MM.1S (cell line): ENCODE measurements around the gene LTBP3.

Experiments used
- DNase-seq: peaks from one replicate; pipeline ENCODE4 v3.0.0-alpha.2; 2015
- H2AFZ ChIP-seq: fragments of 300-600 bp; sonication (generic); 2 replicates; pipeline ENCODE4 v1.6.0; 2016; ENCODE audit warnings: antibody characterized with exemption, low read length
- H3F3A ChIP-seq: fragments of 300-600 bp; sonication (generic); 2 replicates; pipeline ENCODE4 v1.6.1; 2016; ENCODE audit warnings: mild to moderate bottlenecking, antibody characterized with exemption, low read length, moderate library complexity, mixed read lengths; ENCODE audit not compliant: insufficient read depth
- H3K27ac ChIP-seq: fragments of 300-600 bp; sonication (generic); 2 replicates; pipeline ENCODE4 v1.5.1; 2016; ENCODE audit warnings: mild to moderate bottlenecking, low read length
- H3K27me3 ChIP-seq: fragments of 300-600 bp; sonication (generic); replicated peaks from 2 replicates; pipeline ENCODE4 v1.6.0; 2016; ENCODE audit warnings: low read length; ENCODE audit not compliant: insufficient read depth
- H3K36me3 ChIP-seq: fragments of 300-600 bp; sonication (generic); replicated peaks from 2 replicates; pipeline ENCODE4 v1.6.1; 2016; ENCODE audit warnings: mild to moderate bottlenecking, low read length, mixed read lengths; ENCODE audit not compliant: insufficient read depth
- H3K4me1 ChIP-seq: fragments of 300-600 bp; sonication (generic); 2 replicates; pipeline ENCODE4 v1.6.1; 2016; ENCODE audit warnings: low read length, mixed read lengths
- H3K4me2 ChIP-seq: fragments of 300-600 bp; sonication (generic); 2 replicates; pipeline ENCODE4 v1.6.0; 2016; ENCODE audit warnings: low read depth, low read length
- H3K4me3 ChIP-seq: fragments of 300-600 bp; sonication (generic); 2 replicates; pipeline ENCODE4 v1.5.1; 2016; ENCODE audit warnings: low read length, mixed read lengths
- H3K79me2 ChIP-seq: fragments of 300-600 bp; sonication (generic); 2 replicates; pipeline ENCODE4 v1.6.1; 2016; ENCODE audit warnings: mixed run types, low read length, mixed read lengths
- H3K9ac ChIP-seq: fragments of 300-600 bp; sonication (generic); 2 replicates; pipeline ENCODE4 v1.6.1; 2016; ENCODE audit warnings: low read length, mixed read lengths
- H3K9me2 ChIP-seq: fragments of 300-600 bp; sonication (generic); replicated peaks from 2 replicates; pipeline ENCODE4 v1.6.1; 2016; ENCODE audit warnings: mild to moderate bottlenecking, low read length, mixed read lengths; ENCODE audit not compliant: insufficient read depth
- H3K9me3 ChIP-seq: fragments of 300-600 bp; sonication (generic); replicated peaks from 2 replicates; pipeline ENCODE4 v1.6.1; 2016; ENCODE audit warnings: mild to moderate bottlenecking, low read length, mixed read lengths; ENCODE audit not compliant: insufficient read depth
- H4K20me1 ChIP-seq: fragments of 300-600 bp; sonication (generic); 2 replicates; pipeline ENCODE4 v1.6.1; 2016; ENCODE audit warnings: mild to moderate bottlenecking, low read length, moderate library complexity, mixed read lengths; ENCODE audit not compliant: insufficient read depth
- EZH2 ChIP-seq: fragments of 300-600 bp; sonication (generic); optimal IDR thresholded peaks from 2 replicates; pipeline ENCODE3; 2017; ENCODE audit warnings: low read depth, mild to moderate bottlenecking, antibody characterized with exemption, low read length, mixed read lengths
- EZH2phosphoT487 ChIP-seq: fragments of 300-600 bp; sonication (generic); IDR thresholded peaks from 2 replicates; pipeline ENCODE4 v1.6.1; 2018; ENCODE audit warnings: antibody characterized with exemption, low read length
- TF ChIP-seq, protein P1 (sequence below): fragments of 300-600 bp; sonication (generic); IDR thresholded peaks from 2 replicates; pipeline ENCODE4 v1.5.1; 2016; ENCODE audit warnings: antibody characterized with exemption, low read length, mixed read lengths

LTBP3 gene

GRCh38 chr11:65599955-65600246 lies 41.7 kb upstream of the LTBP3 start:
- H3K4me1 ChIP-seq, result no peaks in the 10 kb centered on the region
- no peaks in the 10 kb centered on the region for H3K9me2 ChIP-seq
- H3F3A ChIP-seq, result no peaks in the 10 kb centered on the region
- no peaks in the 10 kb centered on the region for H3K79me2 ChIP-seq
- no peaks in the 10 kb centered on the region for H4K20me1 ChIP-seq
- no peaks in the 10 kb centered on the region for H3K27me3 ChIP-seq
- DNase-seq, result no peak
- H3K36me3 ChIP-seq, result no peaks in the 10 kb centered on the region
- H3K9ac ChIP-seq, result no peak overlapping the region
- no peak overlapping the region for H3K4me2 ChIP-seq
- no peak overlapping the region for H3K27ac ChIP-seq
- H2AFZ ChIP-seq, result no peak overlapping the region
- no peak overlapping the region for H3K4me3 ChIP-seq
- TF ChIP-seq EZH2 (no peak), EZH2phosphoT487 (no peak)
- TF ChIP-seq, protein P1, sequence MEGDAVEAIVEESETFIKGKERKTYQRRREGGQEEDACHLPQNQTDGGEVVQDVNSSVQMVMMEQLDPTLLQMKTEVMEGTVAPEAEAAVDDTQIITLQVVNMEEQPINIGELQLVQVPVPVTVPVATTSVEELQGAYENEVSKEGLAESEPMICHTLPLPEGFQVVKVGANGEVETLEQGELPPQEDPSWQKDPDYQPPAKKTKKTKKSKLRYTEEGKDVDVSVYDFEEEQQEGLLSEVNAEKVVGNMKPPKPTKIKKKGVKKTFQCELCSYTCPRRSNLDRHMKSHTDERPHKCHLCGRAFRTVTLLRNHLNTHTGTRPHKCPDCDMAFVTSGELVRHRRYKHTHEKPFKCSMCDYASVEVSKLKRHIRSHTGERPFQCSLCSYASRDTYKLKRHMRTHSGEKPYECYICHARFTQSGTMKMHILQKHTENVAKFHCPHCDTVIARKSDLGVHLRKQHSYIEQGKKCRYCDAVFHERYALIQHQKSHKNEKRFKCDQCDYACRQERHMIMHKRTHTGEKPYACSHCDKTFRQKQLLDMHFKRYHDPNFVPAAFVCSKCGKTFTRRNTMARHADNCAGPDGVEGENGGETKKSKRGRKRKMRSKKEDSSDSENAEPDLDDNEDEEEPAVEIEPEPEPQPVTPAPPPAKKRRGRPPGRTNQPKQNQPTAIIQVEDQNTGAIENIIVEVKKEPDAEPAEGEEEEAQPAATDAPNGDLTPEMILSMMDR, result no peak
- H3K9me3 ChIP-seq, result no peaks in the 10 kb centered on the region

DNA sequence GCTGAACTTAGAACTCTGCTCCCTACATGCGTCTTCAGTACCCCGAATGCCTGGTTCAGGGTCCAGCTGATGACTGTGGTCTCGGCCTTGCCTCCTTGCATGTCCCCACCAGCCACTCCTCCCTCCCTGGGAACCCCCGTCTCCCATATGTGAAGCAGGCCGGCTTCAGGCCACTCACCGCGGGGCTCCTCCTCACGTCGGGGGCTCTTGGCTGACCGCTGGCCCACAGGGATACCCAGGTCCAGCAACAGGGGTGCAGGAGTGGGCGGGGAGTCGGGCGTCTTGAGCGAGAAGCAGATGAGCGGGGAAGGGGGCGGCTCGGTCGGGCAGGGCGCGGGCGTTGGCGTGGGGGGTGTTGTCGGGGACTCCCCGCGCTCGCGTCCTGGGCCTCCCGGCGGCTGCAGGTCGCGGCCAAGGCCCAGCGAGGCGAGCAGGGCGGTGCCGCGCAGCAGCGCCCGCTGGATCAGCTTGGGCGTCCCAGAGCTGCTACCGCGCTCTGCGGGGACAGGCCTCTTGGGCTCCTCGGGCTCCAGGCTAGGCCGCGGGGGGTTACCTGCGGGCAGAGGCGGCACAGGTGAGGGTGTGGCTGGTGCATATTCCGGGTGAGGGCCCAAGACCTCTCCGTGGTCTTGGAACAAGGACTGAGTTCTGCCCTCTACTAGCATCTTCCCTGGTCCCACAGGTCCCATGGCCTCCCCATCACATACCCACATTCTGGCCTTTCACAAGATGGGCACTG lies 41.2 kb upstream of the LTBP3 start:
- Histone ChIP-seq H2AFZ (no peak overlapping the region), H3K4me2 (no peak overlapping the region), H3F3A (no peaks in the 10 kb centered on the region), H3K9me3 (no peaks in the 10 kb centered on the region), H3K79me2 (no peaks in the 10 kb centered on the region), H3K27me3 (no peaks in the 10 kb centered on the region), H3K27ac (no peak overlapping the region), H3K9ac (no peak overlapping the region), H3K36me3 (no peaks in the 10 kb centered on the region), H3K4me1 (no peaks in the 10 kb centered on the region), H4K20me1 (no peaks in the 10 kb centered on the region), H3K4me3 (no peak overlapping the region), H3K9me2 (no peaks in the 10 kb centered on the region)
- no peak for TF ChIP-seq EZH2
- TF ChIP-seq, protein P1, result no peak
- TF ChIP-seq EZH2phosphoT487, result no peak
- DNase-seq, result no peak

GRCh38 chr11:65598258-65598699 lies 40.1 kb upstream of the LTBP3 start:
- Histone ChIP-seq H2AFZ (no peak overlapping the region), H4K20me1 (no peaks in the 10 kb centered on the region), H3K79me2 (no peaks in the 10 kb centered on the region), H3K4me2 (no peak overlapping the region), H3K9me3 (no peaks in the 10 kb centered on the region), H3K9me2 (no peaks in the 10 kb centered on the region), H3F3A (no peaks in the 10 kb centered on the region), H3K9ac (no peak overlapping the region), H3K4me1 (no peaks in the 10 kb centered on the region), H3K36me3 (no peaks in the 10 kb centered on the region), H3K4me3 (no peak overlapping the region), H3K27me3 (no peaks in the 10 kb centered on the region), H3K27ac (no peak overlapping the region)
- no peak for DNase-seq
- no peak for TF ChIP-seq EZH2phosphoT487
- TF ChIP-seq, protein P1, result no peak
- TF ChIP-seq EZH2, result no peak
